ENCODE results near the gene SENP3. TPM values are rescaled to one million over a fixed set of nuclear protein-coding genes. Genes with fewer than 3 reads are reported as not detected.

Gene SENP3
- total and polyA plus RNA-seq, 2 of the 13 experiments (the other 11 are each of a cell fraction or from before 2014, with no cell fraction given) = 55.8 to 75.4 TPM

- TF ChIP-seq ZBTB34 (CRISPR knock-in tag; IDR thresholded peaks at IDR 0.05) = 0 out of 2 replicates have a peak, but pooled peaks have one; percentile 73
- TF ChIP-seq, protein P1, sequence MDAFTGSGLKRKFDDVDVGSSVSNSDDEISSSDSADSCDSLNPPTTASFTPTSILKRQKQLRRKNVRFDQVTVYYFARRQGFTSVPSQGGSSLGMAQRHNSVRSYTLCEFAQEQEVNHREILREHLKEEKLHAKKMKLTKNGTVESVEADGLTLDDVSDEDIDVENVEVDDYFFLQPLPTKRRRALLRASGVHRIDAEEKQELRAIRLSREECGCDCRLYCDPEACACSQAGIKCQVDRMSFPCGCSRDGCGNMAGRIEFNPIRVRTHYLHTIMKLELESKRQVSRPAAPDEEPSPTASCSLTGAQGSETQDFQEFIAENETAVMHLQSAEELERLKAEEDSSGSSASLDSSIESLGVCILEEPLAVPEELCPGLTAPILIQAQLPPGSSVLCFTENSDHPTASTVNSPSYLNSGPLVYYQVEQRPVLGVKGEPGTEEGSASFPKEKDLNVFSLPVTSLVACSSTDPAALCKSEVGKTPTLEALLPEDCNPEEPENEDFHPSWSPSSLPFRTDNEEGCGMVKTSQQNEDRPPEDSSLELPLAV (CRISPR knock-in tag; conservative IDR thresholded peaks at IDR 0.05; ENCODE audit: low read depth) = no peak
- TF ChIP-seq NFYB (CRISPR knock-in tag; IDR thresholded peaks at IDR 0.05) = no peak
- no peak for TF ChIP-seq JUND (CRISPR knock-in tag; IDR thresholded peaks at IDR 0.05)
- TF ChIP-seq, protein P2, sequence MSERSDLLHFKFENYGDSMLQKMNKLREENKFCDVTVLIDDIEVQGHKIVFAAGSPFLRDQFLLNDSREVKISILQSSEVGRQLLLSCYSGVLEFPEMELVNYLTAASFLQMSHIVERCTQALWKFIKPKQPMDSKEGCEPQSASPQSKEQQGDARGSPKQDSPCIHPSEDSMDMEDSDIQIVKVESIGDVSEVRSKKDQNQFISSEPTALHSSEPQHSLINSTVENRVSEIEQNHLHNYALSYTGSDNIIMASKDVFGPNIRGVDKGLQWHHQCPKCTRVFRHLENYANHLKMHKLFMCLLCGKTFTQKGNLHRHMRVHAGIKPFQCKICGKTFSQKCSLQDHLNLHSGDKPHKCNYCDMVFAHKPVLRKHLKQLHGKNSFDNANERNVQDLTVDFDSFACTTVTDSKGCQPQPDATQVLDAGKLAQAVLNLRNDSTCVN (CRISPR knock-in tag; IDR thresholded peaks at IDR 0.05; ENCODE audit: borderline replicate concordance) = no peak; the same call in 1 of the 2 replicates
- TF ChIP-seq MED13 (CRISPR knock-in tag; IDR thresholded peaks at IDR 0.05) = peak; percentile 92
- TF ChIP-seq ZBTB40 (IDR thresholded peaks at IDR 0.05) = peak; percentile 77
- peak; percentile 58 for TF ChIP-seq ZBTB40 (CRISPR knock-in tag; IDR thresholded peaks at IDR 0.05)
- TF ChIP-seq LRRFIP1 (CRISPR knock-in tag; conservative IDR thresholded peaks at IDR 0.05) = no peak
- TF ChIP-seq ZNF772 (CRISPR knock-in tag; IDR thresholded peaks at IDR 0.05) = peak; percentile 78; the same call in 1 of the 2 replicates
Measured at GRCh38 chr17:7583253-7584109, 21.8 kb downstream of the SENP3 start, which contains the start of gene MPDU1 (continued).
